Peyer's patch (tissue), 4 donors: ENCODE results near the gene USP22. TPM values are rescaled to one million over a fixed set of nuclear protein-coding genes. Genes with fewer than 3 reads are reported as not detected.

Source experiments
- DNase-seq, 3 donors: peaks; one replicate each; pipeline ENCODE4 v3.0.0-alpha.2; 2017 to 2019
- H3K27ac ChIP-seq, 4 donors: fragments of 200-600 bp; sonication (generic); one replicate each; pipeline ENCODE4 v1.5.1; 2016 to 2019
- H3K27me3 ChIP-seq, 2 donors: fragments of 200-600 bp; sonication (generic); one replicate each; pipeline ENCODE4 v1.5.1; 2019
- H3K36me3 ChIP-seq, 3 donors: fragments of 200-600 bp; sonication (generic); one replicate each; pipeline ENCODE4 v1.5.1; 2016 to 2019
- H3K4me1 ChIP-seq, 4 donors: fragments of 200-600 bp; sonication (generic); one replicate each; pipeline ENCODE4 v1.5.1; 2016 to 2019
- H3K4me3 ChIP-seq, 4 donors: fragments of 200-600 bp; sonication (generic); 1 replicate in 3 of 4; 2 replicates in 1 of 4; pipeline ENCODE4 v1.5.1; 2016 to 2019; ENCODE audit warnings: mild to moderate bottlenecking in 1 of 4
- H3K9me3 ChIP-seq, 4 donors: fragments of 200-600 bp; sonication (generic); one replicate each; pipeline ENCODE4 v1.5.1; 2016 to 2019; ENCODE audit warnings: mild to moderate bottlenecking in 1 of 4
- POLR2A ChIP-seq, 2 donors: fragments of 450-650 bp; IDR thresholded peaks; one replicate each; pipeline ENCODE4 v1.5.1; 2017; ENCODE audit warnings: antibody characterized with exemption in 2 of 2, mild to moderate bottlenecking in 2 of 2, moderate library complexity in 2 of 2
- total RNA-seq, 4 donors: library from RNA; depleted of rRNA; stranded (reverse); fragments of >200 nt; gene quantifications; one replicate each; pipeline ENCODE4 v1.1.0, GENCODE V29; 2016
- TF ChIP-seq, protein P1 (sequence below), 6 experiments: fragments of 450-650 bp in 4 of 6; fragments of 200-600 bp in 2 of 6; sonication (generic) in 1 of 6; IDR thresholded peaks; one replicate each; pipeline ENCODE4 v1.5.1; 2017 to 2019; ENCODE audit warnings: antibody characterized with exemption in 6 of 6, mild to moderate bottlenecking in 3 of 6, moderate library complexity in 1 of 6

Gene USP22
- total RNA-seq, 4 donors from 2014 or later, result 125 to 229 (median 146) TPM

DNA sequence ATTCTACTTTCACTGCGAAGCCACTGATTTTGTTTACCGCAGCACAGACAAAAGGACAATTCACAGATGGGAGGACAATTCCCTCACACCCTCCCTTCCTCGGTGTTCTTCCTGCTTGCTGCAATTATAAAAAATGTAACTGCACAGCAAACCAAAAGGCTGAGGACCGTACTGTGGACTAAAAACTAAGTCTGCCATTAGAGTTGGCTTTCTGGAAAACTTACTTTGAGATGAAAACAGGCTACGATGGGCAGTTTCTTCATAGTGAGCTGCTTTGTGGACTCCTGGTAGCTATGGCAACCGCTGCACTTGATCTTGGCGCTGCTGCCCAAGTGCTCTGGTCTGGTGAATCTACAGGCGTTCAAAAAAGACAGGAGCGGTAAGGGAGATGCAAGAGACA lies 35.2 kb downstream of the USP22 start:
- no peaks in the 10 kb centered on the region for H3K9me3 ChIP-seq
- TF ChIP-seq, protein P1, sequence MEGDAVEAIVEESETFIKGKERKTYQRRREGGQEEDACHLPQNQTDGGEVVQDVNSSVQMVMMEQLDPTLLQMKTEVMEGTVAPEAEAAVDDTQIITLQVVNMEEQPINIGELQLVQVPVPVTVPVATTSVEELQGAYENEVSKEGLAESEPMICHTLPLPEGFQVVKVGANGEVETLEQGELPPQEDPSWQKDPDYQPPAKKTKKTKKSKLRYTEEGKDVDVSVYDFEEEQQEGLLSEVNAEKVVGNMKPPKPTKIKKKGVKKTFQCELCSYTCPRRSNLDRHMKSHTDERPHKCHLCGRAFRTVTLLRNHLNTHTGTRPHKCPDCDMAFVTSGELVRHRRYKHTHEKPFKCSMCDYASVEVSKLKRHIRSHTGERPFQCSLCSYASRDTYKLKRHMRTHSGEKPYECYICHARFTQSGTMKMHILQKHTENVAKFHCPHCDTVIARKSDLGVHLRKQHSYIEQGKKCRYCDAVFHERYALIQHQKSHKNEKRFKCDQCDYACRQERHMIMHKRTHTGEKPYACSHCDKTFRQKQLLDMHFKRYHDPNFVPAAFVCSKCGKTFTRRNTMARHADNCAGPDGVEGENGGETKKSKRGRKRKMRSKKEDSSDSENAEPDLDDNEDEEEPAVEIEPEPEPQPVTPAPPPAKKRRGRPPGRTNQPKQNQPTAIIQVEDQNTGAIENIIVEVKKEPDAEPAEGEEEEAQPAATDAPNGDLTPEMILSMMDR (IDR thresholded peaks at IDR 0.05), result no peak
- no peak for TF ChIP-seq POLR2A (IDR thresholded peaks at IDR 0.05)
- no peaks in the 10 kb centered on the region for H3K27me3 ChIP-seq
- peaks cover 0 to 2% (median 0%) of the 10 kb centered on the region in 4 donors for H3K4me1 ChIP-seq
- peaks cover 0 to 98% (median 6%) of the 10 kb centered on the region in 3 donors for H3K36me3 ChIP-seq
- no peak overlapping the region for H3K27ac ChIP-seq
- H3K4me3 ChIP-seq, result no peak overlapping the region
- no peak for DNase-seq

DNA sequence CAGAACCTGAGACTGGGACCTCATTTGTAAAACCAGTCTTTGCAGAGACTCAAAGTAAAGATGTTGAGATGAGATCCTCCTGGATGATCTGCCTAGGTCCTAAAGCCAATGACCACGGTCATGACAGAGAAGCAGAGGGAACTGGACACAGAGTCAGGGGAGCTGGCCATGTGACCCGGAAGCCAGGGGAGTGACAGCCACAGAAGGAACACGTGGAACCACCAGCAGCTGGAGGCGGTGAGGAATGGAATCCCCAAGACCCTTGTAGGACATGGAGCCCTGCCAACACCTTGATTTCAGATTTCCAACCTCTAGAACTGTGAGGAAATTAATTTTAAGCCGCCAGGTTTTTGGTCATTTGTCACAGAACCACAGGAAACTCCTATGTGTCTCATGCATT lies 37.0 kb downstream of the USP22 start:
- Histone ChIP-seq H3K27ac (no peak overlapping the region), H3K9me3 (no peaks in the 10 kb centered on the region), H3K27me3 (no peaks in the 10 kb centered on the region), H3K4me3 (no peak overlapping the region), H3K4me1 (peaks cover 0 to 12% (median 0%) of the 10 kb centered on the region in 4 donors), H3K36me3 (peaks cover 0 to 92% (median 6%) of the 10 kb centered on the region in 3 donors)
- TF ChIP-seq, protein P1 (IDR thresholded peaks at IDR 0.05), result no peak
- TF ChIP-seq POLR2A (IDR thresholded peaks at IDR 0.05), result no peak
- DNase-seq, result no peak

DNA sequence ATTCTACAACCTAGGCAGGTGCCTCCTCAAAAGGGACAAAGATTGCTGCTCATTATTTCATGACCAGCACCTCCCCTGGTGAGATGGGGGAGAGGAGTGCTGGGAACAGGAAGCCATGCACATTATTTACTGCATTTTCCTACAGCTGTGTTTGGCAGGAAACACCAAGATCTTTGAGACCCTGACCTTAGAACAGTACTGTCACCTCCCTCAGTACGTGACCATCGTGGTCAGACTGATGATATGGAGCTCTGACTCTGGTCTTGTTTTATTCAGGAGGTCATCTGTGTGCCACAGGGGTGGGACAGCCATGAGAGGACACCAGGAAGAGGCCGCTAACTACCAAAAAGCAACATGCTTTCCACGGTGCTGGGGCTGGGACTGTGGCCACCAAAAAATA lies 37.4 kb downstream of the USP22 start:
- H3K36me3 ChIP-seq, result peaks cover 0 to 92% (median 6%) of the 10 kb centered on the region in 3 donors
- H3K4me3 ChIP-seq, result no peak overlapping the region
- peaks cover 0 to 14% (median 0%) of the 10 kb centered on the region in 4 donors for H3K4me1 ChIP-seq
- DNase-seq, result no peak
- H3K9me3 ChIP-seq, result no peaks in the 10 kb centered on the region
- H3K27me3 ChIP-seq, result no peaks in the 10 kb centered on the region
- no peak overlapping the region for H3K27ac ChIP-seq
- TF ChIP-seq, protein P1 (IDR thresholded peaks at IDR 0.05), result no peak
- TF ChIP-seq POLR2A (IDR thresholded peaks at IDR 0.05), result no peak

- Histone ChIP-seq H3K36me3 (peaks cover 0 to 92% (median 6%) of the 10 kb centered on the region in 3 donors), H3K4me3 (no peak overlapping the region), H3K27me3 (no peaks in the 10 kb centered on the region), H3K9me3 (no peaks in the 10 kb centered on the region), H3K27ac (no peak overlapping the region), H3K4me1 (peaks cover 0 to 25% (median 0%) of the 10 kb centered on the region in 4 donors)
- TF ChIP-seq POLR2A (IDR thresholded peaks at IDR 0.05), result no peak
- TF ChIP-seq, protein P1 (IDR thresholded peaks at IDR 0.05), result no peak
- DNase-seq, result no peak
These were observed 38.5 kb downstream of the USP22 start for GRCh38 chr17:21004016-21004930.

- H3K4me1 ChIP-seq, result peaks cover 0 to 30% (median 0%) of the 10 kb centered on the region in 4 donors
- no peak for DNase-seq
- no peak overlapping the region for H3K4me3 ChIP-seq
- no peaks in the 10 kb centered on the region for H3K9me3 ChIP-seq
- peaks cover 0 to 80% (median 6%) of the 10 kb centered on the region in 3 donors for H3K36me3 ChIP-seq
- H3K27me3 ChIP-seq, result no peaks in the 10 kb centered on the region
- TF ChIP-seq, protein P1 (IDR thresholded peaks at IDR 0.05), result no peak
- TF ChIP-seq POLR2A (IDR thresholded peaks at IDR 0.05), result no peak
- H3K27ac ChIP-seq, result no peak overlapping the region
These were observed 39.7 kb downstream of the USP22 start for GRCh38 chr17:21003007-21003621.
